UCSD-AML1 (cell line): ENCODE measurements around the gene AGAP2.

Experiments
- DNase-seq: peaks from one replicate; lab custom pipeline; 2025; ENCODE audit not compliant: unreplicated experiment; lab: John Stamatoyannopoulos, UW

The AGAP2 gene

GRCh38 chr12:57737467-57738460 lies 778 bp downstream of the AGAP2 start:
- no peak for DNase-seq

GRCh38 chr12:57736741-57737466 lies 1.6 kb downstream of the AGAP2 start:
- no peak for DNase-seq

DNA sequence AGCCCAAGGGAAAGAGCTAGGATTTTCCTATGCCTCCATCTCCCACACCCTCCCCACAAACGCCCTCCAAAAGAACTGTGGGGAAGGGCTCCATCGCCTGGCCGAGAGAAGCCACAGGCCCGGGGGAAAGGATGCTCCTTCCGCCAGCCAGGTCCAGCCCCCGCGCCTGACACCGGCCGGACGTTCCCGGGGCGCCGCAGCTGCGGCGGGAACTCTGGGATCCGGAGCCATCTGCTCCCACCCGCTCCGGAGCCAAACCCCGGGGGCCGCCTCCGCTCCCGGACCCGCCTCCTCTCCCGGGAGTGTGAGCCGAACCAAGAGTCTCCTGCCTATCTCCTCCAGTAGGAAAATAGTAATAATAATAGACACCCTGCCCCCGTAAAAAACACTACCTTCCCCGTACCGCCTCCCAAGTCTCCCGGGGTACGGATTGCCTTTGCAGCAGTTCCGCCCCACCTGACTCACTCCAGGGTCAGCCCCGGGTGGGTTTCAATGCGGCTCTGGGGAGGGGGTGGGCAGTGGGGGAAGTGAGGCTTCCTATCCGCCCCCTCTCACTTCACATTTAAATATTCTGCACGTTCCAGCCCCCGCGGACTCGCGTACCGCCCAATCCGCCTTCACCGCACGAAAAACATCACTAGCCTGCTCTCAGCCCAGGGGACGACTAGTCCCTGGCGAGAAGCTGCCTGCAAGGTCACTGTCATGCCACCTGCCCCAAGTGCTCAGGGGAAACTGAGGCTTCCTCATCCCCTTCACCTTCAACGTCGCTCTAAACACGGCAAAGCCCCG lies 2.4 kb downstream of the AGAP2 start:
- no peak for DNase-seq

GRCh38 chr12:57735198-57735855 lies 3.2 kb downstream of the AGAP2 start:
- no peak for DNase-seq

GRCh38 chr12:57734591-57734990 lies 4.0 kb downstream of the AGAP2 start:
- DNase-seq: no peak

- no peak for DNase-seq
Measured at GRCh38 chr12:57733928-57734327, 4.6 kb downstream of the AGAP2 start.

DNA sequence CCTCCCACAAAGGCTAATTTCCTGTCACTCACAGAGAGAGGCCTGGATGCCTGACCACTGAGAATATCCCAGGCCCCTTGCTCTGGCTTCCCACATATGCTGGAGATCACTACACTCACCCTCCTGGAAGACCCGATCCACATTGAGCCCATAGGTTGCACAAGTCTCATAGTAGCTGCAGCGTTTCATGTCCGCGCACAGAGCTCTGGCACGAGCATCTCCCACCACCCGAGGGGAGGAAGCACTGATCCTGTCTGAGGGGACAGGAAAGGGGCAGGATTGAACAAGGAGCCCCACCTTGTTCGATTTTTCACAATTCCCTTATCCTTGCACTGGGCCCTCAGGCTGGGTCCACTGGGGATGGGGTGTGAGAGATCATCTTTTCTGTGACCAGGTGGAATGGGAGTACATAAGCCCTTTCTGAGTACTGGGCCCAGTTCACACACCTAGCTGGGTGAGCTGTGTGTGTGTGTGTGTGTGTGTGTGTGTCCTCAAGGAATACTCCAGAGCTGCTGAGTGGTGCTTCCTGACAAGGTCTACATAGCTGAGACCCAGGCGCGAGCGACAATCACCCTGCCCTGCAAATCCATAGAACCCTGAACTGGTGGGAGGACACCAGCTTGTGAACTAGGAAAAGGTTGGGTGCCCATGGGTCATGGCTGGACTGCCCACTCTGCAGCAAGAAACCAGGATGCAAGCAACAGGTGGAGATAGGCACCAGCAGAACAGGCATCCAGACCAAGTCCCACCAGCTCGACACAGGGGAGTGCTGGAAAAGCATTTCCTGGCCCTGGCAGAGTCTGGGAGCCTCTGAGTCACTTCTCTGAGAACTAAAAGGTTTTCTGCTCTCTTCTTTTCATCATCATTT lies 5.6 kb downstream of the AGAP2 start:
- DNase-seq: no peak

DNA sequence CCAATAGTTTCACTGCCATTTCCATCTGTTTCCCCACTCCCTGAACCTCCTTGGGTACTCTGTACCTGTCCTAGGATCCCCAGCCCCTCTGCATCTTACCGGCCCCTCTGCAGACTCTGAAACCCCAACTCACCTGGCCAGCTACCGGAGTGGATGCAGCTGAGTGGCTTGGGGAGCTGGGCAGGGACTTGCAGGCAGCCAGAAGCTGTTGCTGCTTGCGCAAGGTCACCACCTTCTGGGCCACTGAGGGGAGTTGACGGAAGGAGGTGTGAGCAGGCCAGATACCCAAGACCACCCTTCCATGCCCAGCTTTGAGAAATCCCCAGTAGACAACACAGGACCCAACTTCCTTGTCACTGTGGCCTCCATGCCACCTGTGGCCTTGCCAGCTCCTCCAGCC lies 6.3 kb downstream of the AGAP2 start:
- no peak for DNase-seq

DNA sequence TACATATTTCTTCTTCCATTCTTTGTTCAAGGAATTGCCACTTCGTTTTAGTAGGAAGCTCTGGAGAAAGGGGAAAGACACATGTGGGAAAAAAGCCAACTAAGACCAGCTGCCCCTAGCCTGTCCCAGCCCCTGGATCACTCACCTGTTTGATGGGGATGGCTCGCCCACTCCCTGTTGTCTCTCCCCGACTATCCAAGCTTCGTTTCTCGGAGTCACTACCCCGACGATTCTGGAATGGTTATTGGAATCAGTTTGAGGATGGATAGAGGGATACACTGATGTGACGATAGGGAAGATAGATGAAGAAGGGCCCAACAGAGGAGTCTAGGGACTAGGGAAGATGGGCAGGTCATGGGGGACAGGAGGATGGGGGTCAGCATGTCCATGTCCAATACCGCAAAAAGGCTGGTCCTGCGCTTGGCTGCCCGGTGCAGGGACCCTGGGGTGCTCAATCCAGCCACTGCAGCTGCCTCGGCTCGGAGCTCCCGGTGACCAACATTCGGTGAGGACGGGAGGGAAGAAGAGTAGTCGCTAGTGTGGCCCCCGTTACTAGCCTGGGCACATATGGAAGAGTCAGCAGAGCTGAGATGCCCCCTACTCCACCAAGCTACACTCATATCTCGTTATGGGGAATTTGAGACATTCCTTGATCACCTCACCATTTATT lies 7.0 kb downstream of the AGAP2 start:
- DNase-seq: no peak

DNA sequence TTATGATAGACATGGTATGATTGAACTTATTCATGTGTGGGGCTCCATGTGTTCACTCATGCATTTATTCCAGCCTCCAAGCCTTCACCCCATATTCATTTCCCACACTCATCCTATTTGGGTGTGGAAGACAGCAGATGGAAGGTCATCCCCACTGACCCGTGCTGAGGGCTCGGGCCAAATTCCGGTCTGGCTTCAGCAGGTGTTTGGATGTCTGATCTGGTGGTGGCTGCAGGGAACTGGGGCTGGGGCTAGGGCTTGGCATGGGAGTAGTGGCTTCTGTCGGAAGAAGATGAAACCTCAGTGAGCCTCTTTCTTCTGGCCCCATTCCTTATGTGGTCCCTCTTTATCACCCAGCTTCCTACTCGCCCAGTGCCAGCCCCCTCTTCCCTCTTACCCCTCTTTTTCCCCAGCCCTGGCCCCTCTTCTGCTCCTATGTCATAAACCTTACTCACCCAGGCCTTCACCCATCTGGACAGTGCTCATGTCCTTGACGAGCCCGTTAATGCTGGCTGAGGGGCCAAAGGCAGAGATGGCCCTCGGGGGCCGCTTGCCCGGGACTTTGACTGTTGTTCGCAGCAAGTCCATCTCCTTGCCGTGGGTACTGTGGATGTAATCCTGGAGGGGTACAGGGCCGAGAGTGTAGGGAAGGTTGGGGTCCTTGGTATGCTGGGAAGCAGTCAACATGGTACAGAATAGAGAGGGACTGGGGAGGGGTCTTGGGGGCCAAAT lies 8.0 kb downstream of the AGAP2 start:
- no peak for DNase-seq

- DNase-seq: no peak
Measured at GRCh38 chr12:57729321-57729844, 9.2 kb downstream of the AGAP2 start.

DNA sequence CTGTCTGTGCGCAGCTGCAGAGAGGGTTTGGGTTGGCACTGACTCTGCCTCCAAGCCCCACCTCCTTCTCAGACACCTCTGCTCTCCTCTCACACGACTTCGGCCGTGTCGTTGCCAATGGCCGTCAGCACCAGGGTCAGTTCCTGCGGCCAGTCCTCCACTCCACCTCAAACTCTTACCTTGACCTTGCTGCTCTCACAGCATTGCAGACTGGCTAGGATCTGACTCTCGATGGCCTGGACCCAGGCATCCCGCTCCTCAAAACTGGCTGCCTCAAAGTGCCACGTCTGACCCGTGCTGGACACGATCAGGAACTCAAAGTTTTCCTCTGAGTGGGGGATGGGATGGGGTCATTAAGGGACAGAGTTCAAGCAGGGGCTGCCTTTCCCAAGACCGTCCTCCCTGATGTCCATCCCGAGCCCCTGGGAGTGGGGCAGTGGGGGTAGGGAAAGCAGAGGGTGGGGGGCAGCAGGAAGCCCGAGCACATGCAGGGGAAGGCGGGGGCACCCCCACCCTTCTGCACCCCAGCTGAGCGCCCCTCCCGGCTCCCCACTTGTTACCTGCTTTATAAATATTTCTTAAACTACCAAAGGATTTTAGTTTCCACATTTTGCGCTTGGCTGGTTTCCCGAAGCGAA lies 10.7 kb downstream of the AGAP2 start:
- no peak for DNase-seq

DNA sequence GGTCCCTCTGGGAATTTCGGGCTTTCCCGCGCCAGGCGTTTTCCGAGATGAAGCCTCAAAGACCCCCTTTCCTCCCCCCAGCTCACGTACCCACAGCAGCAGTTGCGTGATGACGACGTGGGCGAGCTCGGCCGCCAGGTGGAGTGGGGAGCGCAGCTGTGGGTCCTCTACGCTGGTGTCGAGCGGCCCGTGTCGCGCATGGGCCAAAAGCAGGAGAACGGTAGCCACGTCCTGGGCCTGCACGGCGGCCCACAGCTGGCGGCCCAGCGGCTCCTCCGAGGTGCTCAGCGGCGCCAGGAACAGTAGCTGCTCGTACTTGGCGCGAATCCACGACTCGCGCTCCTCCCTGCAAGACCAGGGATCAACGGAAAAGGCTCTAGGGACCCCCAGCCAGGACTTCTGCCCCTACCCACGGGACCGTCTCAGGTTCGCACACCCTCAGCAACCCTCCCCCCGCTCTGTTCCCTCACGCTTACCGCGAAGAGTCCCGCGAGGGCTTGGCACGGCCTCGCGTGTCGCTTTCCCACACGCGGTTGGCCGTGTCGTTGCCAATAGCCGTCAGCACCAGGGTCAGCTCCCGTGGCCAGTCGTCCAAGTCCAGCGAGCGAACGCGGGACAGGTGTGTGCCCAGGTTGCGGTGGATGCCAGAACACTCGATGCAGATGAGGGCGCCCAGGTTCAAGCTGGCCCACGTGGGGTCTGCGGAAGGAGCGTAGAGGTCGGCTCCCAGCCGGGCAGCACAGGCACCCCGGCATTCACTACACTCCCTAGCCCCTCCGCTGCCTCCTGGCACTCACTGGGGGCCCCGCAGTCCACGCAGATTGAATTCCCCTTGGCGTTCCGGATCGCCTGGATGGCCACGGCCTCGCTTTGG lies 11.4 kb downstream of the AGAP2 start:
- DNase-seq: no peak

DNA sequence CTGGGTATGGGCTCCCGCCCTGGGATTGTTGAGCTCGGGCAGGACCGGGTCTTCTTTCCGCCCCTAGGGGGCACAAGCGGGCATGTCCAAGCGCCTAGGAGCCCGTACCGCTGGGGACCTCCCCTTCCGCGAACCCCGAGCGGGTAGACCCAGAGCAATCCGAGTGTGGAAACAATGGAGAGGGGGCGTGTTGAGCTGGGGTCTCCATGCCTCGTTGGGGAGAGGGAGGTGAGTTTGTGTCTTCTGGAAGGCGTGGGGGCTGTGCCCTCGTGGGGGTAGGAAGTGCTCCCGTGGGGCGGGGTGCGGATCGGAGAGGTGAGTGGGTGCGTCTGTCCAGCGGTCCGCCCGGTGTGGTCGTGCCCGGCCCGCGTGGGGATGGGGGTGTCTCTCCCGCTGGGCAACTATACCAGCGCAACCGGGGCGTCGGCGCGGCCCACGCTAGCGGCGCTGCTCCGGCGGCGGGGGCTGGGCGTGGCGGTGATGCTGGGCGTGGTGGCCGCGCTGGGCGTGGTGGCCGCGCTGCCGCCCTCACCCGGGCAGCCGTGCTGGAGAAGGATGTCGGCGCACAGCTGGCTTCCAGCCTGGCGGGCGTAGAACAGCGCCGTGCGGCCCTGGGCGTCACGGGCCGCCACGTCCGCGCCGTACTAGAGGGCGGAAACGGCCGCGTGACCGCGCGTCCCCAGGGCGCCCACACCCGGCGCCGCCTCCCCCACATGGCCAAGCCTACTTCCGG lies 12.2 kb downstream of the AGAP2 start:
- no peak for DNase-seq

- DNase-seq: no peak
Measured at GRCh38 chr12:57725851-57726150, 12.7 kb downstream of the AGAP2 start.

DNA sequence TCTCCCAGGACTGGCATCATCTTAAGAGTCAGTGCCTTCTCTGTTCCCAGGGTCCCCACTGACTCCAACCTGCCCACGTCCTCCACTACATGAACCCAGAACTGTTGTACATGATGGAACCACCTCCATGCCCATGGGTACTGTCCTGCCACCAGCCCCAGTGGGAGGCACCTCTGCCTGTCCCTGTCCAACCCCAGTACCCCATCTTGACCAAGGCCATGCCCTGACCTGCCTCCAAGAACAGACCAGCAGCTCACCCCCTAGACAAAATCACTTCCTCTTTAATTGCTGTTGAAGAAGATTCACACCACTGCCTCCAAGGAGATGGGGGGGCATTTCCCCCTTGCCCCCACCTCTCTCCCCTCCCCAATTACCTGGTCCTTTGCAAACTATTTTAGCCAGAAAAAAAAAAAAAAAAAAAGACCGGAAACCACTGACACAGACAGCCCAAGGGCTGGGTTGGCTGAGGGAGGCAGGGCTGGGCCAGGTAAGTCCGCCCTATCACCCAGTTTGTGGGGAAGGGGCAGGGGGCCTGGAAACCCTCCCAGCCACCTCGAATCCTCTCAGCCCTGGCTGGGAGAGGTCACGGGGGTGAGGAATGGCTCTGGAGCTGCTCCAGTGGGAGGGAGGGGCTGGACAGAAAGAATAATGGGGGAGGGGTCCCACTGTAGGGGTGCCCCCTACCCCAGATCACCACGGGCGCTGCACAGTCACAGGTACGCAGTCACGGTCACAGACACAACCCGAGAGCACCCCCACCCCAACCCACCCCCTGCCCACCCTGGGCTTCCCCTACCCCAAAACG lies 13.4 kb downstream of the AGAP2 start:
- no peak for DNase-seq
